GM23248 (cell line): ENCODE results near the gene FAAH2.

ENCODE experiments used
- EZH2 ChIP-seq: fragments of 200-600 bp; sonication (generic); IDR thresholded peaks from 2 replicates; pipeline ENCODE4 v1.6.1; 2018; ENCODE audit warnings: antibody characterized with exemption, mild to moderate bottlenecking; ENCODE audit not compliant: insufficient read depth, poor library complexity, severe bottlenecking
- EZH2phosphoT487 ChIP-seq: fragments of 200-600 bp; sonication (generic); IDR thresholded peaks from 2 replicates; pipeline ENCODE4 v1.6.1; 2018; ENCODE audit warnings: antibody characterized with exemption, moderate library complexity, mild to moderate bottlenecking, low read depth; ENCODE audit not compliant: insufficient read depth

- TF ChIP-seq EZH2 (no peak), EZH2phosphoT487 (no peak)
Observed at GRCh38 chrX:57289089-57289488, 2.6 kb downstream of the FAAH2 start.
